Esophagus muscularis mucosa (tissue), 3 donors: Measurements from ENCODE around the gene SHISA6.

Experiments used
- POLR2A ChIP-seq: fragments of 450-650 bp; IDR thresholded peaks from one replicate; pipeline ENCODE4 v1.6.1; 2017; ENCODE audit warnings: antibody characterized with exemption, moderate library complexity, mild to moderate bottlenecking, low read depth
- TF ChIP-seq, protein P1 (sequence below), 3 experiments: fragments of 200-600 bp in 2 of 3; fragments of 450-650 bp in 1 of 3; sonication (generic) in 2 of 3; IDR thresholded peaks; one replicate each; pipeline ENCODE4 v1.5.1; 2017 to 2019; ENCODE audit warnings: antibody characterized with exemption in 3 of 3, mild to moderate bottlenecking in 2 of 3, moderate library complexity in 1 of 3

DNA sequence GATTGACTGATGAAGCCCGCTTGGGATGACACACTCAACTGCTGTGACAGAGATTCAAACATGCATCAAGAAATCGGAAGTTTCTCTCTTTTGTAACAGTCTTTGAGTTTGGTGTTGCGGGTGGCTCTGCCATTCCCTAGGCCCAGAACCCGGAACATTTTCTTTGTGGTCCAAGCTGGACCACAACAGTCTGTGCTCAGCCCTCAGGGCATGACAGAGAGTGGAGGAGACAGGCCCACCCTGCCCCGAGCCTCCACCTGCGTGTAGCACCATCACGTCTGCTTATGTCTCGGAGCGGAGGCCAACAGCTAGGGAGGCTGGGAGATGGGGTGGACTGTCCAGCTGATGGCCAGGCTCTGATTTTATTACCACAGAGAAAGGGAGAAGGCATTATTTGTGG lies 64.5 kb downstream of the SHISA6 start:
- no peak for TF ChIP-seq POLR2A
- TF ChIP-seq, protein P1, sequence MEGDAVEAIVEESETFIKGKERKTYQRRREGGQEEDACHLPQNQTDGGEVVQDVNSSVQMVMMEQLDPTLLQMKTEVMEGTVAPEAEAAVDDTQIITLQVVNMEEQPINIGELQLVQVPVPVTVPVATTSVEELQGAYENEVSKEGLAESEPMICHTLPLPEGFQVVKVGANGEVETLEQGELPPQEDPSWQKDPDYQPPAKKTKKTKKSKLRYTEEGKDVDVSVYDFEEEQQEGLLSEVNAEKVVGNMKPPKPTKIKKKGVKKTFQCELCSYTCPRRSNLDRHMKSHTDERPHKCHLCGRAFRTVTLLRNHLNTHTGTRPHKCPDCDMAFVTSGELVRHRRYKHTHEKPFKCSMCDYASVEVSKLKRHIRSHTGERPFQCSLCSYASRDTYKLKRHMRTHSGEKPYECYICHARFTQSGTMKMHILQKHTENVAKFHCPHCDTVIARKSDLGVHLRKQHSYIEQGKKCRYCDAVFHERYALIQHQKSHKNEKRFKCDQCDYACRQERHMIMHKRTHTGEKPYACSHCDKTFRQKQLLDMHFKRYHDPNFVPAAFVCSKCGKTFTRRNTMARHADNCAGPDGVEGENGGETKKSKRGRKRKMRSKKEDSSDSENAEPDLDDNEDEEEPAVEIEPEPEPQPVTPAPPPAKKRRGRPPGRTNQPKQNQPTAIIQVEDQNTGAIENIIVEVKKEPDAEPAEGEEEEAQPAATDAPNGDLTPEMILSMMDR (IDR thresholded peaks at IDR 0.05): no peak
